ENCODE measurements around the gene FAM53B. TPM values are rescaled to one million over a fixed set of nuclear protein-coding genes. Genes with fewer than 3 reads are reported as not detected.

Gene FAM53B
- total RNA-seq, 2 donors from 2014 or later = 19.3 to 22.6 TPM

DNA sequence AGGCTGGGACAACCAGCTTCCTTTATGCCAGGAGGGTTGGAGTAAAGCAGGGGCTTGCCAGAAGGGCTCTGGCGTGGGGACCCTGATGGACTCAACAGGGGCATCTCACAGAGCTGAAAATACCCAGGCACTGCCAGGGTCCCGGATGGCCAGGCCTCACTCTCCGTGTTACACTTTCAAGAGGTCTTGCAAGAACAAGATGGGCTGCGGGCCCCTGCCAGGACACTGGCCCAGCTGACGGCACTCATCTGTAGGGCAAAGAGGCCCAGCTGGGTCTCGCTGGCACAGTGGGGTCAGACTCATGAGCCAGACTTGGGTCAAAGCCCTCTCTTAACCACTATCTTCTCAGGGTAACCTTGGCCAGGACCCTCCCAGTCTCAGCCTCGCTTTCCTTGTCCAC lies 90.9 kb downstream of the FAM53B start:
- H3K9me3 ChIP-seq (ENCODE audit: control insufficient read depth, low read length) = no peaks in the 10 kb centered on the region
- H3K4me1 ChIP-seq (ENCODE audit: control insufficient read depth, insufficient read depth, low read length) = no peaks in the 10 kb centered on the region
- H3K27ac ChIP-seq (ENCODE audit: low read depth, low read length) = no peak overlapping the region
- no peaks in the 10 kb centered on the region for H3K27me3 ChIP-seq (ENCODE audit: control insufficient read depth, insufficient read depth, low read length, poor library complexity, severe bottlenecking)
- no peak for DNase-seq
- H3K9me3 Mint-ChIP-seq = no peaks in the 10 kb centered on the region
- TF ChIP-seq, protein P1, sequence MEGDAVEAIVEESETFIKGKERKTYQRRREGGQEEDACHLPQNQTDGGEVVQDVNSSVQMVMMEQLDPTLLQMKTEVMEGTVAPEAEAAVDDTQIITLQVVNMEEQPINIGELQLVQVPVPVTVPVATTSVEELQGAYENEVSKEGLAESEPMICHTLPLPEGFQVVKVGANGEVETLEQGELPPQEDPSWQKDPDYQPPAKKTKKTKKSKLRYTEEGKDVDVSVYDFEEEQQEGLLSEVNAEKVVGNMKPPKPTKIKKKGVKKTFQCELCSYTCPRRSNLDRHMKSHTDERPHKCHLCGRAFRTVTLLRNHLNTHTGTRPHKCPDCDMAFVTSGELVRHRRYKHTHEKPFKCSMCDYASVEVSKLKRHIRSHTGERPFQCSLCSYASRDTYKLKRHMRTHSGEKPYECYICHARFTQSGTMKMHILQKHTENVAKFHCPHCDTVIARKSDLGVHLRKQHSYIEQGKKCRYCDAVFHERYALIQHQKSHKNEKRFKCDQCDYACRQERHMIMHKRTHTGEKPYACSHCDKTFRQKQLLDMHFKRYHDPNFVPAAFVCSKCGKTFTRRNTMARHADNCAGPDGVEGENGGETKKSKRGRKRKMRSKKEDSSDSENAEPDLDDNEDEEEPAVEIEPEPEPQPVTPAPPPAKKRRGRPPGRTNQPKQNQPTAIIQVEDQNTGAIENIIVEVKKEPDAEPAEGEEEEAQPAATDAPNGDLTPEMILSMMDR (conservative IDR thresholded peaks at IDR 0.05) = no peak
- H3K4me1 Mint-ChIP-seq = peaks cover 14% of the 10 kb centered on the region
- H3K36me3 Mint-ChIP-seq (ENCODE audit: low read depth) = peaks cover 2% of the 10 kb centered on the region
- no peak overlapping the region for H3K27ac Mint-ChIP-seq
- WGBS, 2 experiments (ENCODE audit: insufficient coverage in 1 of 2, insufficient read length in 1 of 2) = 67 to 81% methylated on average over 4 to 7 of the region's 7 CpGs
- no peak overlapping the region for H3K9ac ChIP-seq (ENCODE audit: extremely low read depth, low read length, poor library complexity, severe bottlenecking)
- no peak overlapping the region for H3K4me3 ChIP-seq (ENCODE audit: low read length)
- no peaks in the 10 kb centered on the region for H3K27me3 Mint-ChIP-seq (ENCODE audit: insufficient read depth)
- peaks cover 3% of the 10 kb centered on the region for H3K36me3 ChIP-seq (ENCODE audit: control insufficient read depth, insufficient read depth, low read length)
- H3K4me3 Mint-ChIP-seq = no peak overlapping the region

DNA sequence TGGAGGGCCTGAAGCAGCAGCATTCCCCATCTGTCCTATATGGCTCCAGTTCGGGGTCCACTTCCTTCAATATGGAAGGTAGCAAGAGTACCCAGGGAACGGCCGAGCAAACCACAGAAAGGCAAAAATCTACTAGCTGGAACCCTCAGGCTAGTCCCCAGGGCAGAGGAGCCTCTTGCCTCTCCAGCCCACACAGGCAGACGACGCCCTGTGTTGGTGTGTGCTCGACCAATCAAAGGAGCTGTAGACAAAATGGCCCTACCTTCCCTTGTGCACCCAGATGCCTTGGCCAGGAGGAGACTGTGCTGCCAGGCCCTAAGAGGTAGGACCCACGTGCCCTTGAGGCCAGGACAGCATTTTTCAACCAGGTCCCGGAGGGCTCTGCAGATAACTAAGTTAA lies 91.5 kb downstream of the FAM53B start:
- no peaks in the 10 kb centered on the region for H3K27me3 ChIP-seq (ENCODE audit: control insufficient read depth, insufficient read depth, low read length, poor library complexity, severe bottlenecking)
- no peak for DNase-seq
- peaks cover 2% of the 10 kb centered on the region for H3K36me3 Mint-ChIP-seq (ENCODE audit: low read depth)
- peaks cover 14% of the 10 kb centered on the region for H3K4me1 Mint-ChIP-seq
- no peaks in the 10 kb centered on the region for H3K9me3 ChIP-seq (ENCODE audit: control insufficient read depth, low read length)
- H3K4me3 ChIP-seq (ENCODE audit: low read length) = no peak overlapping the region
- 86 to 97% methylated on average over 8 of the region's 8 CpGs for WGBS, 2 experiments (ENCODE audit: insufficient coverage in 1 of 2, insufficient read length in 1 of 2)
- no peak overlapping the region for H3K4me3 Mint-ChIP-seq
- H3K27ac Mint-ChIP-seq = no peak overlapping the region
- TF ChIP-seq, protein P1 (conservative IDR thresholded peaks at IDR 0.05) = no peak
- no peaks in the 10 kb centered on the region for H3K4me1 ChIP-seq (ENCODE audit: control insufficient read depth, insufficient read depth, low read length)
- H3K9me3 Mint-ChIP-seq = no peaks in the 10 kb centered on the region
- no peaks in the 10 kb centered on the region for H3K27me3 Mint-ChIP-seq (ENCODE audit: insufficient read depth)
- no peak overlapping the region for H3K27ac ChIP-seq (ENCODE audit: low read depth, low read length)
- H3K36me3 ChIP-seq (ENCODE audit: control insufficient read depth, insufficient read depth, low read length) = peaks cover 3% of the 10 kb centered on the region
- no peak overlapping the region for H3K9ac ChIP-seq (ENCODE audit: extremely low read depth, low read length, poor library complexity, severe bottlenecking)

DNA sequence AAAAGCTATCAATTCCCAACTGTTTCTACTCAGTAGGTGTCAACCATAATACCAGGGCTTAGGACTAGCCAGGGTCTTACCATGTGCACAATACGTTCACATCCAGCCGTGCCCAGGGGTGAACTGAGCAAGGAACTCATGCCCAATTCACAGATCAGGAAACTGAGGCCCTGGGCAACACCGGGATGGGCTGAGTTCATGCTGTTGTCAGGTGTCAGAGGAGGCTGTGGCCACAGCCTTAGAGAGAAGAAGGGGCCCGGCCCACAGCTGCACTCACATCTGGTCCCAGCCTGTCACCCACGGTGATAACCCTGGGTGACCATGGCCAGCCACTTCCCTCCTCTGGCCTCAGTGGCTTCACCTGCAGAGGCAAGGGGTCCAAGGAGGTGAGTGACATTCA lies 92.0 kb downstream of the FAM53B start:
- H3K4me3 ChIP-seq (ENCODE audit: low read length) = no peak overlapping the region
- H3K27me3 ChIP-seq (ENCODE audit: control insufficient read depth, insufficient read depth, low read length, poor library complexity, severe bottlenecking) = no peaks in the 10 kb centered on the region
- no peak overlapping the region for H3K27ac ChIP-seq (ENCODE audit: low read depth, low read length)
- H3K9me3 Mint-ChIP-seq = no peaks in the 10 kb centered on the region
- no peaks in the 10 kb centered on the region for H3K9me3 ChIP-seq (ENCODE audit: control insufficient read depth, low read length)
- no peak overlapping the region for H3K4me3 Mint-ChIP-seq
- TF ChIP-seq, protein P1 (conservative IDR thresholded peaks at IDR 0.05) = no peak
- H3K27me3 Mint-ChIP-seq (ENCODE audit: insufficient read depth) = no peaks in the 10 kb centered on the region
- peaks cover 2% of the 10 kb centered on the region for H3K36me3 Mint-ChIP-seq (ENCODE audit: low read depth)
- no peaks in the 10 kb centered on the region for H3K4me1 ChIP-seq (ENCODE audit: control insufficient read depth, insufficient read depth, low read length)
- H3K9ac ChIP-seq (ENCODE audit: extremely low read depth, low read length, poor library complexity, severe bottlenecking) = no peak overlapping the region
- H3K4me1 Mint-ChIP-seq = peaks cover 14% of the 10 kb centered on the region
- 94 to 100% methylated on average over 5 of the region's 5 CpGs for WGBS, 2 experiments (ENCODE audit: insufficient coverage in 1 of 2, insufficient read length in 1 of 2)
- H3K27ac Mint-ChIP-seq = no peak overlapping the region
- H3K36me3 ChIP-seq (ENCODE audit: control insufficient read depth, insufficient read depth, low read length) = peaks cover 3% of the 10 kb centered on the region
- no peak for DNase-seq
